GM19452 (cell line): ENCODE results near the gene ADARB2.

ENCODE experiments used
- ATAC-seq: cut with Tn5 transposase; IDR thresholded peaks from one replicate; pipeline ENCODE4 v1.9.1; 2021; ENCODE audit not compliant: unreplicated experiment

Gene ADARB2

GRCh38 chr10:1598393-1599153 is 138.8 kb downstream of the ADARB2 start:
- no peak for ATAC-seq

- ATAC-seq: no peak
These were observed 139.8 kb downstream of the ADARB2 start for GRCh38 chr10:1597370-1598146.

- no peak for ATAC-seq
These were observed 140.7 kb downstream of the ADARB2 start for GRCh38 chr10:1596482-1597099.

GRCh38 chr10:1595726-1596125 is 141.6 kb downstream of the ADARB2 start:
- no peak for ATAC-seq

- no peak for ATAC-seq
These were observed 142.1 kb downstream of the ADARB2 start for GRCh38 chr10:1595242-1595600.

GRCh38 chr10:1594372-1595241 is 142.7 kb downstream of the ADARB2 start:
- no peak for ATAC-seq

DNA sequence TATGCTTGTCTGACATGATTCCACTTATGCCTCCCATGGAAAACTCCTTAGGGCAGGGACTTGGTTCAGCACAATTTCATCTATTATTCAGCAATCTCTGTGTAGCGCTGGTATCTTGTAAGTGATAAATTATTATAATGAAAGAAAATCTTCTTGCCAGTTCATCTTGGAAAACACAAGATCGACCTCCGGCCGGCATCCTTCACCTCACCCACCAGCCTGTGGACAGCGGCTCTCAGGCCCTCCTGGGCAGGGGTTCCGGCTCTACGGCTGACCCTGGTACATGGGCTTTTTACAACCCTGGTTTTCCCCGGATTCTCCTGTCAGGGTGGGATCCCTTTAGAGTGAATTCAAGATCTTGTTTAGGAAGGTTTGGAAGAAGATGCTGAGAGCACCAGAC is 145.6 kb downstream of the ADARB2 start:
- no peak for ATAC-seq

GRCh38 chr10:1591045-1591444 is 146.3 kb downstream of the ADARB2 start:
- no peak for ATAC-seq

DNA sequence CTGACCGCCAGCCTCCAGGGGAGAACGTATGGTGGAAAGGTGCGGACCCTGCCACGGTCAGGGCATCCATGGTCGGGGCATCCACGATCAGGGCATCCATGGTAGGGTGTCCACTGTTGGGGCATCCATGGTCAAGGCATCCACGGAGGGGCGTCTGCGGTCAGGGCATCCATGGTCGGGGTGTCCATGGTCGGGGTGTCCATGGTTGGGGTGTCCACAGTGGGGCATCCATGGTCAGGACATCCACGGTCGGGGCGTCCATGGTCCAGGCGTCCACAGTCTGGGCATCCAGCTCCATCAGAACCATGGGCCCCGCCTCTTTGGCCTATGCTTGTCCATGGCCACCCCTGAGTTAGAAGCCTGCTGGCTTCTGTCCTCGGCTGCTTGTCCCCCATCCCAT is 148.1 kb downstream of the ADARB2 start:
- no peak for ATAC-seq

DNA sequence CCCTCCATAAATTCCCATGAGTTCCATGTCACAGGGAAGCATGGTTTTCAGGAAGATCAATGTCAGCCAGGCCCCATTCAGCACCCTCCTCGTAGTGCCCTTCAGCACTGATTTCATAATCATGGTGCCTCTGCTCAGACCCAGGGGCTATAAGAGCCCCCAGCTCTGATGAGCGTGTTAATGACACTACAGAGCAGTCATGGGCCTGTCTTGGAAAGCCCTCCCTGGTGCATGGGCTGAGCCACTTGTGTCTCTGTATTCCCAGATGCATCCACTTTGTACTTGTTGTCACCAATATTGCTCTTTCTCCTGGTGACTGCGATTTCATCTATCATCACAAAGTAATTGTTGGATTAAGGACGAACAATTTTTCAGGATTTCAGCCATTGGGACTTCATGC is 154.6 kb downstream of the ADARB2 start:
- no peak for ATAC-seq

- ATAC-seq: no peak
These were observed 156.1 kb downstream of the ADARB2 start for GRCh38 chr10:1581189-1581588.

GRCh38 chr10:1579671-1580070 is 157.7 kb downstream of the ADARB2 start:
- ATAC-seq: no peak

- no peak for ATAC-seq
These were observed 158.2 kb downstream of the ADARB2 start for GRCh38 chr10:1579141-1579491.

DNA sequence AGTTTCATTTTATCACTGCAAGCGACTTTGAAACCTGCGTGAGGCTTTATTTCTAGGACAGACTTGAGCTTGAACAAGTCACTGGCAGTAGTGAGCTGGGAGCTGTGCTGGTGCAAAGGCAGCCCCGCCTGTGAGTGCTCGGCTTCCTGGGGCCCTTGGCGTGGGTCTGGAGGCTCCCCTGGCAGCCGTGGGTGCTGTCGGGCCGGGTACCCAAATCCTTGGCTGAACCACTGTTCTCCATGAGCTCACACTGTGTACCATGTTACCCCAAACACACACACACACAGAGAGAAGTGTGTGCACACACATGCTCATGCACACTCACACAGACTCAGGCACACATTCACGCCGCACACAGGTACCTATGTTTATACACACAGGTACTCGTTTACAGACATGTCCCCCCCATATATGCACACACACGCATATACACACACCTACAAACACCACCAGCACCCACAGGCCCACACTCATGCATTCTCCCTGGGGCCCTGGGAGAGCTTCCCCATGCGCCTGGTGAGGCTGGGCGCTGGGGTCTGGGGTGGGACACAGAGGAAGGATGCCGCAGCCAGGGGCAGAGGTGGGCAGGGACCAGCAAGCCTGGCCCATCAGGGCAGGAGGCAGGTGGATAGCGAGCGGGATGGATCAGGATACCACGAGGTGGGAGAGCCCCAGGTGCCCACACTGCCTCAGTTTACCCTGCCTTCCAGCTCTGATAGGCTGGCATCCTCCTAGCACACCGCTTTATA is 158.8 kb downstream of the ADARB2 start:
- ATAC-seq: no peak

DNA sequence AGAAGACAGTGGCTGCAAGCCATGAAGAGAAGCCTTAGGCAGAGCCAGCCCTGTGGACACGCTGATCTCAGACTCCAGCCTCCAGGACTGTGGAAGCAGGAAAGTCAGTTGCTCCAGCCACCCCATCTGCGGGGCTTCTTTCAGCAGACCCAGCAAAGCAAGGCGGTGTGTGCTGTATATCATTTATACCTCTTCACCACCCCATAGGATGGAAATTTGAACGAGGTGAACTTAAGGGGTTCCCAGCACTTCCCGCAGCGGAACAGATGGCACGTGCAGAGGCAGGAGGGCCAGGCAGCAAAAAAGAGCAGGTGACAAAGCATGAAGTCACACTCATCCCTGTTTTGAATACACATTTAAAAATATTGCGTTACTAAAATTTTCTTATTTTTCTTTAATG is 159.4 kb downstream of the ADARB2 start:
- no peak for ATAC-seq

GRCh38 chr10:1577373-1577770 is 160.0 kb downstream of the ADARB2 start:
- no peak for ATAC-seq

- ATAC-seq: no peak
These were observed 160.6 kb downstream of the ADARB2 start for GRCh38 chr10:1576467-1577372.

- no peak for ATAC-seq
These were observed 161.7 kb downstream of the ADARB2 start for GRCh38 chr10:1575481-1576244.

- ATAC-seq: no peak
These were observed 162.6 kb downstream of the ADARB2 start for GRCh38 chr10:1574719-1575118.
